ENCODE measurements around the gene CHSY1. TPM values are rescaled to one million over a fixed set of nuclear protein-coding genes. Genes with fewer than 3 reads are reported as not detected.

CHSY1 gene
- polyA plus RNA-seq, 2 of the 4 experiments (the other 2 are of a cell fraction), result 16.0 to 28.1 TPM

DNA sequence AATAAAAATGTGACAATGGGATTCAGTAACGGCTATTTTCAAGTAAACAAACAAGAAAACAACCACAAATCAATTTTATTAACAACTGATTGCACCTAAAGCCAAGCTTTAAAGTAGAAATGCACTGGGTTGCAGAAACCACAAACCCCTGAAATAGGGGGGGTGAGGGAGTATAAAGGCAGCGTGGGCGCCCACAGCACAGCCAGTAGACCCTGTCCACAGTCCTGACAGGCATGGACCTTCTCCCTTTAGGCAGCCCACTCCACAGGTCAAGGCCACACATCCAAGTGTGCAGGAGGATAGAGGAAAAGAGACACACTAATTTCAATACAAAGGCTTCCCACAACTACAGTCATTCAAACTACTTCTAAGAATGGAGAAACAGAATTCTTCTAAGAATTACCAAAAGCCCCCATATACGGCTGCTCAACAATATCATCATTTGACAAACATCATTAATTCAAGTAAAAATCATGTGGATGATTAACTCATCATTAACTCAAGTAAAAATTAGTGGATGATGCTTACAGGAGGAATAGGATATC, 48.7 kb downstream of the CHSY1 start:
- DNase-seq (ENCODE audit: low read depth in 1 of 2, low spot score in 1 of 2) (no peak), ATAC-seq (no peak), FAIRE-seq (no peak)
- Histone ChIP-seq H3K4me3 (no peak overlapping the region), H3K4me1 (peaks cover 44% of the 10 kb centered on the region), H3K9me3 (no peaks in the 10 kb centered on the region), H3K4me2 (no peak overlapping the region), H3K27ac (no peak overlapping the region)
- TF ChIP-seq HOXB13 (CRISPR knock-in tag; IDR thresholded peaks at IDR 0.05; ENCODE audit: low read depth) (no peak), ZFP36 (IDR thresholded peaks at IDR 0.05; ENCODE audit: borderline replicate concordance, partially characterized antibody) (no peak), NPAS2 (CRISPR knock-in tag; IDR thresholded peaks at IDR 0.05; ENCODE audit: borderline replicate concordance) (no peak), RCOR1 (IDR thresholded peaks at IDR 0.05; ENCODE audit: low read depth, low read length) (no peak)
- 85% methylated on average over 4 of the region's 4 CpGs for WGBS (ENCODE audit: missing lambda C conversion rate)
- ChIA-PET CTCF (interaction anchor here (0.9 kb wide), 1 partner anchor 41 kb away, joined by 3 read pairs; no protein-coding TSS in a partner anchor), POLR2A (no interaction called here)

DNA sequence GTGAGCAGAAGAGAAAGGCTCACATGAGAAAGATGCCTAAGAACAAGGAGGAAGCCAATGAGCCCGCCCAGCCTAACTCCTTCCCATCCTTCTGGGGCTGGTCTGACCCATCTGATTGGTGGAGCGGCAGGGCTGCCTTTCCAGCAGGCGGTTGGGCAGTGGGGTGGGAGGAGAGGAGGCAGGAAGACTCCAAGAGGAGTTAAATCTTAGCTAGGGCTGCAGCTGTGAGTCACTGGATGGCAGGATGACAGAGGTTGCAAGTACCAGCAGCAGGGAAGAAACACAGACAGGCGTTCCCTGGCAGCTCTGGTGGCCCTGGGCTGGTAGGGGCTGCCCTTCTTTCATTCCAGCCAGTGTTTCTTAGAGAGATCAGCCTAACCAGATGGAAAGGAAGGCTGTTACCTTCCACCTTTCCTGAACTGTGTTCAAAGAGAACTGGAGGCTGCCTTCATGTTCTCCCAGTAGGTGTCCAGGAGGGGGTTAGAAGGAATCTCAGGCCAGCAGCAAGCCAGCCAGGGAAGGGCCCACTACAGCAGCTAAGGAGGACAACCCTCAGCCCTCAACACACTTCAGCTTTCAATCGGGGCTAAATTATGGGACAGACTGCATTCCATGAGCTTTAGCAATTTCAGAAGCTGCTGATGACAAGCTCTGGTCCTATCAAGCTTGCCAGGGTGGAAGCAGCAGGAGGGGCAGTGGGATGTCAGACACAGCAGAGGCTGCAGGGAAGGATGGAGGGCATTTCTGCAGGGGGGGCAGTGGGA, 50.3 kb downstream of the CHSY1 start:
- CTCF ChIA-PET, result interaction anchor here (0.6 to 0.8 kb wide), 2 partner anchors 29 to 57 kb away, joined by 3 to 4 read pairs; no protein-coding TSS in a partner anchor

DNA sequence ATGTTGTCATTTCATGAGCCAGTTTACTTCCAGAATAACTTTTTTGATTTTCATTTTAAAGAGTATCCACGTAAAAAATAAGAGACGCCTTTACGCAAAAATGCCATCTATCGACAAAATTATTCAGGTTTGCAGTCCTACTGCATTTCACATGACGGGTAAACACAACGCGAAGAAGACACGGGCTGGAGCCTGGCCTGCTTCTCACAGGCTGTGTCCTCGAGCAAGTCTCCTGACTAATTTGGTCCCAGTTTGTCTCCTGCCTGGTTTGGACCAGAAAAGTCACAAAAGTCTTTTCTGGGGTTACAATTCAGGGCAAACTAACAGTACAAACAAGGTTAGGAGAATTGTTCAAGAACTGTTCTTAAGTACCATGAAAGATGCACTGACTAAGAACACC, 51.7 kb downstream of the CHSY1 start:
- WGBS (ENCODE audit: missing lambda C conversion rate), result 89% methylated on average over 9 of the region's 9 CpGs
- FAIRE-seq (no peak), DNase-seq (ENCODE audit: low read depth in 1 of 2, low spot score in 1 of 2) (no peak), ATAC-seq (no peak)
- ChIA-PET POLR2A (no interaction called here), CTCF (no interaction called here)
- Histone ChIP-seq H3K4me1 (peaks cover 44% of the 10 kb centered on the region), H3K9me3 (no peaks in the 10 kb centered on the region), H3K27ac (peak overlapping the region in 1 of 2 experiments; percentile 37; a peak in 1 of 6 replicates), H3K4me2 (peak overlapping the region; percentile 50), H3K4me3 (no peak overlapping the region)
- TF ChIP-seq NFE2L2 (conservative IDR thresholded peaks at IDR 0.05; ENCODE audit: low read length) (no peak), EP300 (IDR thresholded peaks at IDR 0.05) (no peak), POLR2AphosphoS2 (conservative IDR thresholded peaks at IDR 0.05; ENCODE audit: low read length) (no peak), POLR2A (IDR thresholded peaks at IDR 0.05; ENCODE audit: low read length) (no peak), MAFK (IDR thresholded peaks at IDR 0.05; ENCODE audit: partially characterized antibody) (no peak), ZFP36 (IDR thresholded peaks at IDR 0.05; ENCODE audit: borderline replicate concordance, partially characterized antibody) (no peak), BHLHE40 (IDR thresholded peaks at IDR 0.05; ENCODE audit: low read depth, low read length) (no peak), RCOR1 (IDR thresholded peaks at IDR 0.05; ENCODE audit: low read depth, low read length) (no peak), GATA3 (IDR thresholded peaks at IDR 0.05; ENCODE audit: borderline replicate concordance) (no peak), CHD4 (IDR thresholded peaks at IDR 0.05; ENCODE audit: borderline replicate concordance) (no peak), FOXS1 (CRISPR knock-in tag; IDR thresholded peaks at IDR 0.05) (no peak), JUN (IDR thresholded peaks at IDR 0.05) (no peak), JUNB (IDR thresholded peaks at IDR 0.05) (no peak), HOXA7 (CRISPR knock-in tag; IDR thresholded peaks at IDR 0.05) (no peak), RFX5 (IDR thresholded peaks at IDR 0.05) (no peak), EHMT2 (IDR thresholded peaks at IDR 0.05; ENCODE audit: low read depth) (no peak), NPAS2 (CRISPR knock-in tag; IDR thresholded peaks at IDR 0.05; ENCODE audit: borderline replicate concordance) (no peak)
- TF ChIP-seq, protein P1, sequence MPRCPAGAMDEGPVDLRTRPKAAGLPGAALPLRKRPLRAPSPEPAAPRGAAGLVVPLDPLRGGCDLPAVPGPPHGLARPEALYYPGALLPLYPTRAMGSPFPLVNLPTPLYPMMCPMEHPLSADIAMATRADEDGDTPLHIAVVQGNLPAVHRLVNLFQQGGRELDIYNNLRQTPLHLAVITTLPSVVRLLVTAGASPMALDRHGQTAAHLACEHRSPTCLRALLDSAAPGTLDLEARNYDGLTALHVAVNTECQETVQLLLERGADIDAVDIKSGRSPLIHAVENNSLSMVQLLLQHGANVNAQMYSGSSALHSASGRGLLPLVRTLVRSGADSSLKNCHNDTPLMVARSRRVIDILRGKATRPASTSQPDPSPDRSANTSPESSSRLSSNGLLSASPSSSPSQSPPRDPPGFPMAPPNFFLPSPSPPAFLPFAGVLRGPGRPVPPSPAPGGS (IDR thresholded peaks at IDR 0.05), result no peak
- TF ChIP-seq, protein P2, sequence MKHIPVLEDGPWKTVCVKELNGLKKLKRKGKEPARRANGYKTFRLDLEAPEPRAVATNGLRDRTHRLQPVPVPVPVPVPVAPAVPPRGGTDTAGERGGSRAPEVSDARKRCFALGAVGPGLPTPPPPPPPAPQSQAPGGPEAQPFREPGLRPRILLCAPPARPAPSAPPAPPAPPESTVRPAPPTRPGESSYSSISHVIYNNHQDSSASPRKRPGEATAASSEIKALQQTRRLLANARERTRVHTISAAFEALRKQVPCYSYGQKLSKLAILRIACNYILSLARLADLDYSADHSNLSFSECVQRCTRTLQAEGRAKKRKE (CRISPR knock-in tag; IDR thresholded peaks at IDR 0.05; ENCODE audit: low read depth), result no peak
- TF ChIP-seq, protein P3, sequence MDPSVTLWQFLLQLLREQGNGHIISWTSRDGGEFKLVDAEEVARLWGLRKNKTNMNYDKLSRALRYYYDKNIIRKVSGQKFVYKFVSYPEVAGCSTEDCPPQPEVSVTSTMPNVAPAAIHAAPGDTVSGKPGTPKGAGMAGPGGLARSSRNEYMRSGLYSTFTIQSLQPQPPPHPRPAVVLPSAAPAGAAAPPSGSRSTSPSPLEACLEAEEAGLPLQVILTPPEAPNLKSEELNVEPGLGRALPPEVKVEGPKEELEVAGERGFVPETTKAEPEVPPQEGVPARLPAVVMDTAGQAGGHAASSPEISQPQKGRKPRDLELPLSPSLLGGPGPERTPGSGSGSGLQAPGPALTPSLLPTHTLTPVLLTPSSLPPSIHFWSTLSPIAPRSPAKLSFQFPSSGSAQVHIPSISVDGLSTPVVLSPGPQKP (IDR thresholded peaks at IDR 0.05; ENCODE audit: low read depth, low read length), result no peak

More for the DNA sequence above, 50.3 kb downstream of the CHSY1 start:
- DNase-seq (ENCODE audit: low read depth in 1 of 2, low spot score in 1 of 2), result peak; percentile 80 to 93
- H3K9me3 ChIP-seq, result no peaks in the 10 kb centered on the region
- WGBS (ENCODE audit: missing lambda C conversion rate), result 2% methylated on average over 5 of the region's 5 CpGs
- peak overlapping the region; percentile 7 to 55; a peak in 3 of 6 replicates for H3K27ac ChIP-seq
- FAIRE-seq, result peak; percentile 84
- no peak overlapping the region for H3K4me3 ChIP-seq
- peak overlapping the region; percentile 74 for H3K4me2 ChIP-seq
- H3K4me1 ChIP-seq, result peaks cover 44% of the 10 kb centered on the region
- no peak for TF ChIP-seq ZC3H11A (IDR thresholded peaks at IDR 0.05)
- no peak for TF ChIP-seq CBX8 (IDR thresholded peaks at IDR 0.05)
- no peak for TF ChIP-seq FOSL2 (IDR thresholded peaks at IDR 0.05)
- peak; percentile 69 for TF ChIP-seq FOSL2 (CRISPR knock-in tag; IDR thresholded peaks at IDR 0.05)
- no peak for TF ChIP-seq JUNB (IDR thresholded peaks at IDR 0.05)
- TF ChIP-seq TP53 (CRISPR knock-in tag; IDR thresholded peaks at IDR 0.05), result no peak
- no peak for TF ChIP-seq RNF2 (IDR thresholded peaks at IDR 0.05; ENCODE audit: borderline replicate concordance, low read depth)
- TF ChIP-seq, protein P1 (IDR thresholded peaks at IDR 0.05), result no peak
- POLR2A ChIA-PET, result interaction anchor here (1.0 kb wide), 1 partner anchor 51 kb away, joined by 7 read pairs; the partner anchor contains the start of gene CHSY1
- peak; percentile 99 to 100 for ATAC-seq

Measured in A549 (cell line).